GM18498 (cell line): Measurements from ENCODE around the gene CAMTA1.
A peak's percentile ranks its signal among the peaks of the same experiment; 100 is the strongest.

Source experiments
- ATAC-seq: cut with Tn5 transposase; IDR thresholded peaks from one replicate; pipeline ENCODE4 v1.9.1; 2021; ENCODE audit warnings: mild to moderate bottlenecking, moderate library complexity; ENCODE audit not compliant: unreplicated experiment

CAMTA1 gene

GRCh38 chr1:6779089-6779805 is 6.0 kb upstream of the CAMTA1 start:
- no peak for ATAC-seq

- no peak for ATAC-seq
These were observed 3.1 kb upstream of the CAMTA1 start for GRCh38 chr1:6782151-6782550.

- ATAC-seq, result no peak
These were observed 2.0 kb upstream of the CAMTA1 start for GRCh38 chr1:6783221-6783620.

- ATAC-seq, result peak; percentile 2
These were observed 1.2 kb upstream of the CAMTA1 start for GRCh38 chr1:6783936-6784559.

- ATAC-seq, result peak; percentile 77
These were observed 515 bp upstream of the CAMTA1 start for GRCh38 chr1:6784560-6785317.

- ATAC-seq, result peak; percentile 22
These were observed 663 bp downstream of the CAMTA1 start for GRCh38 chr1:6785728-6786505.

- ATAC-seq, result no peak
These were observed 3.7 kb downstream of the CAMTA1 start for GRCh38 chr1:6788946-6789345.

GRCh38 chr1:6790146-6790545 is 4.9 kb downstream of the CAMTA1 start:
- no peak for ATAC-seq

GRCh38 chr1:6794164-6794563 is 8.9 kb downstream of the CAMTA1 start:
- no peak for ATAC-seq

GRCh38 chr1:6795203-6795602 is 9.9 kb downstream of the CAMTA1 start:
- ATAC-seq, result no peak

- no peak for ATAC-seq
These were observed 10.4 kb downstream of the CAMTA1 start for GRCh38 chr1:6795661-6796060.

- no peak for ATAC-seq
These were observed 10.8 kb downstream of the CAMTA1 start for GRCh38 chr1:6796095-6796494.

- ATAC-seq, result no peak
These were observed 14.2 kb downstream of the CAMTA1 start for GRCh38 chr1:6799499-6799898.

- no peak for ATAC-seq
These were observed 15.5 kb downstream of the CAMTA1 start for GRCh38 chr1:6800745-6801144.

- no peak for ATAC-seq
These were observed 15.9 kb downstream of the CAMTA1 start for GRCh38 chr1:6801199-6801598.

- ATAC-seq, result no peak
These were observed 16.7 kb downstream of the CAMTA1 start for GRCh38 chr1:6801966-6802365.

GRCh38 chr1:6802454-6802853 is 17.2 kb downstream of the CAMTA1 start:
- ATAC-seq, result no peak

GRCh38 chr1:6802893-6803292 is 17.6 kb downstream of the CAMTA1 start:
- no peak for ATAC-seq

GRCh38 chr1:6803357-6803756 is 18.1 kb downstream of the CAMTA1 start:
- no peak for ATAC-seq

GRCh38 chr1:6805004-6805416 is 19.8 kb downstream of the CAMTA1 start:
- ATAC-seq, result no peak

- ATAC-seq, result no peak
These were observed 22.5 kb downstream of the CAMTA1 start for GRCh38 chr1:6807782-6808181.
